ENCODE data around the gene DHX8.

GRCh38 chr17:43530288-43531081 lies 46.7 kb downstream of the DHX8 start:
- TF ChIP-seq CTCF (IDR thresholded peaks at IDR 0.05) (no peak), ZFX (IDR thresholded peaks at IDR 0.05; ENCODE audit: borderline replicate concordance) (no peak)

All from 22Rv1 (cell line).